H1 (cell line): ENCODE data around the gene FAM169A.

Experiments used
- CHD7 ChIP-seq: fragments of 300-600 bp; sonication (generic); IDR thresholded peaks from 2 replicates; pipeline ENCODE4 v1.7.1; 2012; ENCODE audit warnings: low read length, moderate library complexity, mild to moderate bottlenecking, inconsistent platforms; ENCODE audit not compliant: insufficient replicate concordance
- CTCF ChIP-seq, 3 experiments: IDR thresholded peaks; 1 replicate in 2 of 3; 2 replicates in 1 of 3; pipeline versions ENCODE4 v1.5.1 to v1.6.1; 2011; ENCODE audit warnings: low read length in 3 of 3, mild to moderate bottlenecking in 3 of 3, inconsistent platforms in 2 of 3, low read depth in 1 of 3, moderate library complexity in 1 of 3; ENCODE audit not compliant: insufficient read depth in 1 of 3; ENCODE audit errors: control extremely low read depth in 1 of 3
- EZH2 ChIP-seq: fragments of 200-600 bp; sonication (generic); IDR thresholded peaks from 2 replicates; pipeline ENCODE4 v1.7.1; 2012; ENCODE audit warnings: low read depth, mild to moderate bottlenecking, moderate library complexity, low read length, inconsistent platforms; ENCODE audit not compliant: severe bottlenecking
- MAX ChIP-seq: IDR thresholded peaks from 2 replicates; pipeline ENCODE4 v1.6.1; 2012; ENCODE audit warnings: inconsistent platforms
- POLR2A ChIP-seq, 2 experiments: IDR thresholded peaks; 1 replicate in 1 of 2; 2 replicates in 1 of 2; pipeline ENCODE4 v1.6.1; 2011; ENCODE audit warnings: low read depth in 2 of 2, low read length in 2 of 2, mild to moderate bottlenecking in 2 of 2; ENCODE audit errors: control extremely low read depth in 1 of 2
- POLR2AphosphoS5 ChIP-seq: IDR thresholded peaks from 2 replicates; pipeline ENCODE4 v1.6.1; 2011; ENCODE audit warnings: low read depth, low read length
- SP1 ChIP-seq: IDR thresholded peaks from 2 replicates; pipeline ENCODE4 v1.6.1; 2011; ENCODE audit warnings: low read depth, low read length

- TF ChIP-seq MAX (no peak), POLR2A (IDR thresholded peaks at IDR 0.05; ENCODE audit: control extremely low read depth in 1 of 2, low read depth in 2 of 2, low read length in 2 of 2) (no peak), EZH2 (no peak), CTCF (IDR thresholded peaks at IDR 0.05; ENCODE audit: control extremely low read depth in 1 of 3, insufficient read depth in 1 of 3, low read depth in 1 of 3, low read length in 3 of 3) (no peak), POLR2AphosphoS5 (no peak), SP1 (no peak), CHD7 (no peak)
Measured at GRCh38 chr5:74875994-74876791, 10.0 kb upstream of the FAM169A start.
